Lower leg skin (tissue), 3 donors: ENCODE results near the gene MGAM2.

ENCODE experiments used
- POLR2A ChIP-seq, 2 donors: fragments of 450-650 bp; IDR thresholded peaks; one replicate each; pipeline ENCODE4 v1.6.1; 2016 to 2017; ENCODE audit warnings: antibody characterized with exemption in 2 of 2, mild to moderate bottlenecking in 1 of 2, moderate library complexity in 1 of 2
- TF ChIP-seq, protein P1 (sequence below), 3 donors: fragments of 450-650 bp; IDR thresholded peaks; one replicate each; pipeline ENCODE4 v1.5.1; 2016; ENCODE audit warnings: antibody characterized with exemption in 3 of 3, mild to moderate bottlenecking in 3 of 3, moderate library complexity in 2 of 3

DNA sequence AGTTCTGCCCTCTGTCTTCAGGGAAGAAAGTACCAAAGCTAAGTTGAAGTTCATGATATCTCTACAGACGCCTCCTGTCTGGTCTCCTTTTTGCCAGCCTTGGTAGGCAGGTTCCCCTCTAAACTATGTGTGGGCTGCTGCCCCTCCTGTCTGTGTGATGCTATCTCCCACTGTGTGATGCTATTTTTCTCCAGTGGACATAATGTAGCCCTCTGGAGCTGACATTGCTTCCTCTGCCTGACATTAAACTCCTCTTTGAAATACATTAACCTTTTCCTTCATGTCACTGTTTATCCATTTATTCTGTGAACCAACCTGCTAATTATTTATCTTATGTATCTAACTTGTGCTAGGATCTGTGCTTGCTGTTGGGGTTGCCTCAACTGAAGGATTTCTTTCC, 146.4 kb downstream of the MGAM2 start, which contains the start of gene PRSS58:
- TF ChIP-seq, protein P1, sequence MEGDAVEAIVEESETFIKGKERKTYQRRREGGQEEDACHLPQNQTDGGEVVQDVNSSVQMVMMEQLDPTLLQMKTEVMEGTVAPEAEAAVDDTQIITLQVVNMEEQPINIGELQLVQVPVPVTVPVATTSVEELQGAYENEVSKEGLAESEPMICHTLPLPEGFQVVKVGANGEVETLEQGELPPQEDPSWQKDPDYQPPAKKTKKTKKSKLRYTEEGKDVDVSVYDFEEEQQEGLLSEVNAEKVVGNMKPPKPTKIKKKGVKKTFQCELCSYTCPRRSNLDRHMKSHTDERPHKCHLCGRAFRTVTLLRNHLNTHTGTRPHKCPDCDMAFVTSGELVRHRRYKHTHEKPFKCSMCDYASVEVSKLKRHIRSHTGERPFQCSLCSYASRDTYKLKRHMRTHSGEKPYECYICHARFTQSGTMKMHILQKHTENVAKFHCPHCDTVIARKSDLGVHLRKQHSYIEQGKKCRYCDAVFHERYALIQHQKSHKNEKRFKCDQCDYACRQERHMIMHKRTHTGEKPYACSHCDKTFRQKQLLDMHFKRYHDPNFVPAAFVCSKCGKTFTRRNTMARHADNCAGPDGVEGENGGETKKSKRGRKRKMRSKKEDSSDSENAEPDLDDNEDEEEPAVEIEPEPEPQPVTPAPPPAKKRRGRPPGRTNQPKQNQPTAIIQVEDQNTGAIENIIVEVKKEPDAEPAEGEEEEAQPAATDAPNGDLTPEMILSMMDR (IDR thresholded peaks at IDR 0.05), result no peak
- TF ChIP-seq POLR2A (IDR thresholded peaks at IDR 0.05), result no peak
